CD4-positive, alpha-beta memory T cell (primary cell): ENCODE results near the gene ZNF79. TPM values are rescaled to one million over a fixed set of nuclear protein-coding genes. Genes with fewer than 3 reads are reported as not detected.

Experiments used
- CTCF ChIA-PET: fragments of 350-600 bp; sonication (Branson Sonifier 250); formaldehyde crosslinking; loops from one replicate; lab custom pipeline; 2021; ENCODE audit warnings: inconsistent platforms; ENCODE audit not compliant: partially characterized antibody; lab: Charles Lee
- POLR2A ChIA-PET: fragments of 350-600 bp; sonication (Branson Sonifier 250); formaldehyde crosslinking; loops from one replicate; lab custom pipeline; 2021; ENCODE audit not compliant: partially characterized antibody; lab: Charles Lee
- DNase-seq, 5 donors: peaks; one replicate each; pipeline versions ENCODE4 v3.0.0 to v3.0.0-alpha.2; 2020 to 2022; ENCODE audit warnings: mixed read lengths in 1 of 5
- H3K27ac ChIP-seq: one replicate; pipeline ENCODE4 v1.7.0; 2013; ENCODE audit warnings: low read depth, low read length
- H3K27me3 ChIP-seq: 2 replicates; pipeline ENCODE4 v1.7.0; 2013; ENCODE audit warnings: mild to moderate bottlenecking, low read length, moderate library complexity; ENCODE audit not compliant: insufficient read depth
- H3K36me3 ChIP-seq: 2 replicates; pipeline ENCODE4 v1.7.0; 2013; ENCODE audit warnings: mild to moderate bottlenecking, low read length, moderate library complexity; ENCODE audit not compliant: insufficient read depth
- H3K4me1 ChIP-seq: 2 replicates; pipeline ENCODE4 v1.7.0; 2013; ENCODE audit warnings: mild to moderate bottlenecking, low read length, moderate library complexity; ENCODE audit not compliant: insufficient read depth
- H3K4me3 ChIP-seq, 2 donors: one replicate each; pipeline ENCODE4 v1.7.0; 2013; ENCODE audit warnings: low read length in 2 of 2, mild to moderate bottlenecking in 1 of 2
- H3K9me3 ChIP-seq, 2 donors: one replicate each; pipeline ENCODE4 v1.7.0; 2013; ENCODE audit warnings: low read length in 2 of 2, control low read depth in 1 of 2; ENCODE audit not compliant: control insufficient read depth in 1 of 2
- H3K27ac Mint-ChIP-seq, 7 donors: one replicate each; pipeline ENCODE4 v1.8.0; 2020 to 2021; ENCODE audit warnings: mixed read lengths in 7 of 7, mild to moderate bottlenecking in 6 of 7, inconsistent platforms in 3 of 7, moderate library complexity in 3 of 7
- H3K27me3 Mint-ChIP-seq, 2 donors: one replicate each; pipeline ENCODE4 v1.8.0; 2020 to 2021; ENCODE audit warnings: mixed read lengths in 2 of 2
- H3K36me3 Mint-ChIP-seq, 2 donors: one replicate each; pipeline ENCODE4 v1.8.0; 2020 to 2021; ENCODE audit warnings: mixed read lengths in 2 of 2, inconsistent platforms in 1 of 2, mild to moderate bottlenecking in 1 of 2
- H3K4me1 Mint-ChIP-seq, 4 donors: one replicate each; pipeline ENCODE4 v1.8.0; 2020 to 2021; ENCODE audit warnings: mixed read lengths in 4 of 4, mild to moderate bottlenecking in 1 of 4
- H3K4me3 Mint-ChIP-seq, 8 donors: one replicate each; pipeline ENCODE4 v1.8.0; 2020 to 2021; ENCODE audit warnings: mixed read lengths in 8 of 8, mild to moderate bottlenecking in 7 of 8, moderate library complexity in 6 of 8, inconsistent platforms in 3 of 8
- H3K9me3 Mint-ChIP-seq, 8 donors: one replicate each; pipeline ENCODE4 v1.8.0; 2020 to 2021; ENCODE audit warnings: mixed read lengths in 8 of 8, mild to moderate bottlenecking in 5 of 8, inconsistent platforms in 3 of 8, moderate library complexity in 1 of 8
- intact Hi-C: fragments of 100-400 bp; cut with micrococcal nuclease; formaldehyde crosslinking; loops from one replicate; pipeline ENCODE4 v1.15.1; 2023
- polyA plus RNA-seq, 2 donors: library from polyadenylated mRNA; unstranded; fragments of 300-500 nt; fragmentation: Illumina TruSeq; gene quantifications; one replicate each; pipeline ENCODE4 v1.2.3, GENCODE V29; 2021
- total RNA-seq, 2 experiments: library from RNA; stranded (reverse); gene quantifications; one replicate each; pipeline ENCODE4 v1.2.3, GENCODE V29; 2021

The ZNF79 gene
- total and polyA plus RNA-seq, 4 experiments from 2014 or later = 1.0 to 22.5 (median 14.0) TPM

DNA sequence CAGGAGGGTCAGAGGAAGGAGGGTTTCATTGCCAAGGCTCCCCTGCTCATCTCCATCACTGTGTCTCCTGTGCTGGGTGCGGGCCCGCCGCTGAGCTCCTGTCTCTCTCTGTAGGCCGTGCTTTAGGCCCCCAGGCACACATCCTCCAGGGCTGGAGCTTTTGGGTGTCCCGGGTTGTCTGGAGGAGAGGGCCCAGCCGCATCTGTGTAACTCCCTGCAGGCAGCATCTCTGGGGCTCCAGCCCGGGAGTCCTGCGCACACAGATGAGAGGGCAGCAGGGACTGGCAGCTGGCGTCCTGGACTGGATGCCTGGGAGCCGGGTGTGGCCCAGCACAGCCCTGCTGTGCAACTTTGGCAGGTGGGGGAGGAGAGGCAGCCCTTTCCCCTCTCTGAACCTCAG, 67.3 kb downstream of the ZNF79 start:
- no peaks in the 10 kb centered on the region for H3K4me1 ChIP-seq
- no peaks in the 10 kb centered on the region for H3K9me3 ChIP-seq
- no peaks in the 10 kb centered on the region for H3K27me3 Mint-ChIP-seq
- no peaks in the 10 kb centered on the region for H3K27me3 ChIP-seq
- intact Hi-C loops = no loop called here
- ChIA-PET CTCF (no interaction called here), POLR2A (no interaction called here)
- DNase-seq = no peak
- H3K9me3 Mint-ChIP-seq = no peaks in the 10 kb centered on the region
- no peak overlapping the region for H3K4me3 ChIP-seq
- H3K4me1 Mint-ChIP-seq = no peaks in the 10 kb centered on the region
- no peak overlapping the region for H3K27ac Mint-ChIP-seq
- peaks cover 9% of the 10 kb centered on the region for H3K36me3 ChIP-seq
- peaks cover 26 to 44% of the 10 kb centered on the region in 2 donors for H3K36me3 Mint-ChIP-seq
- H3K27ac ChIP-seq = no peak overlapping the region
- no peak overlapping the region for H3K4me3 Mint-ChIP-seq

- Histone ChIP-seq H3K9me3 (no peaks in the 10 kb centered on the region), H3K36me3 (peaks cover 9% of the 10 kb centered on the region), H3K27ac (no peak overlapping the region), H3K27me3 (no peaks in the 10 kb centered on the region), H3K4me3 (no peak overlapping the region), H3K4me1 (no peaks in the 10 kb centered on the region)
- intact Hi-C loops = no loop called here
- no peak overlapping the region for H3K27ac Mint-ChIP-seq
- no peaks in the 10 kb centered on the region for H3K9me3 Mint-ChIP-seq
- no peaks in the 10 kb centered on the region for H3K4me1 Mint-ChIP-seq
- H3K36me3 Mint-ChIP-seq = peaks cover 23 to 43% of the 10 kb centered on the region in 2 donors
- CTCF ChIA-PET = no interaction called here
- H3K27me3 Mint-ChIP-seq = no peaks in the 10 kb centered on the region
- H3K4me3 Mint-ChIP-seq = no peak overlapping the region
- POLR2A ChIA-PET = no interaction called here
- DNase-seq = no peak
These were observed 68.4 kb downstream of the ZNF79 start for GRCh38 chr9:127492616-127493015.

DNA sequence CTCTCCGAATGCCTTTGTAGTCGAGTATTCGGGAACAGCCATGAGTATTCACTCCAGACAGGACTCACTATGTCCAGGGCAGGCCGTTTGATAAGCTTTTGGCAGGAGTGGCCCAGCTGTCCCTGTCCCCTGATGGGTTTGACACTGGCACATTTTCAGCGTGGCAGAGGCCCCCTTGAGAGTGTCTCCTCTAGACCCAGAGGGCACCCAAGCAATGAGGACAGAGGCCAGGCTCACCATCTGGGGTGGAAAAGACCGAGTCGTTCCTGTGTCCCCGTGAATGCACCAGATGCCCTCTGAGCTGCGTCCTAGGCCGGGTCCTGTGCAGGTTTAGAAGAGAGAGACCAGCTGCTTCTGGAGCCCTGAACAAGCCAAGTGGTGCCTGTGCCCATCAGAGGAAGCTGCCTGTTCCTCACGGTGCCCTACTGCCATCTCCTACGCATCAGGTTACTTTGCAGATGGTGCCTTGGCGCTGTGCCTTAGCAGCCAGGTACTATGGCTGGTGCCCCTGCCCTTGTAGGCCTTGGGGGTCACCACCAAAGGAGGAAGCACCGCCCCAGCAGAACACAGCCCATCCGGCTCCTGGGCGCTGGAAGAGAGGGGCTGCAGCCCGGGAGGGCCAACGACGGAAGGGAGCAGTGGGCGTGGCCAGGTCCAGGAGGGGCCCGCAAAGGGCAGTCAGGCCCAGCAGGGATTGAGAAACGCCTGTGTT, 69.6 kb downstream of the ZNF79 start:
- no peaks in the 10 kb centered on the region for H3K4me1 ChIP-seq
- Mint-ChIP-seq H3K36me3 (peaks cover 23 to 41% of the 10 kb centered on the region in 2 donors), H3K9me3 (no peaks in the 10 kb centered on the region), H3K27ac (no peak overlapping the region), H3K27me3 (no peaks in the 10 kb centered on the region), H3K4me1 (no peaks in the 10 kb centered on the region), H3K4me3 (no peak overlapping the region)
- no peak overlapping the region for H3K4me3 ChIP-seq
- ChIA-PET CTCF (no interaction called here), POLR2A (no interaction called here)
- intact Hi-C loops = no loop called here
- no peaks in the 10 kb centered on the region for H3K27me3 ChIP-seq
- no peak overlapping the region for H3K27ac ChIP-seq
- peaks cover 9% of the 10 kb centered on the region for H3K36me3 ChIP-seq
- no peak for DNase-seq
- H3K9me3 ChIP-seq = no peaks in the 10 kb centered on the region

DNA sequence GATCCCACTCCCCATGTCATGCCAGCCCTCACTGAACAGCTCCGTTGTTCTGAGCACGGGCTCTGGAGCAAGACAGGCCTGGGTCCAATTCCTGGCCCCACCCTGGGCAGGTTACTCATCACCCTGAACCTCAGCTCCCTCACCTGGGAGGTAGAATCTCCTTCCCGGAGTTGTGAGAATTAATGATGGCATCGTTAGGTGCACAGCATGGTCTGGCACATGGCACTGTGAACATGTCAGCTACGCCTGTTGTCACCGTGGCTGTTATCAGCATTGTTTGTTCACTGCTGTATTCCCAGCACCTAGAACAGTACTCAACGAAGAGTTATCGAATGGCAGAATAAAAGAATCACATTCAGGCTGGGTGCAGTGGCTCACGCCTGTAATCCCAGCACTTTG, 70.1 kb downstream of the ZNF79 start:
- Mint-ChIP-seq H3K4me3 (no peak overlapping the region), H3K36me3 (peaks cover 23 to 39% of the 10 kb centered on the region in 2 donors), H3K27ac (no peak overlapping the region), H3K9me3 (no peaks in the 10 kb centered on the region), H3K4me1 (no peaks in the 10 kb centered on the region), H3K27me3 (no peaks in the 10 kb centered on the region)
- no peaks in the 10 kb centered on the region for H3K27me3 ChIP-seq
- peaks cover 9% of the 10 kb centered on the region for H3K36me3 ChIP-seq
- no peak for DNase-seq
- no peak overlapping the region for H3K27ac ChIP-seq
- ChIA-PET CTCF (no interaction called here), POLR2A (no interaction called here)
- H3K9me3 ChIP-seq = no peaks in the 10 kb centered on the region
- no peak overlapping the region for H3K4me3 ChIP-seq
- intact Hi-C loops = no loop called here
- H3K4me1 ChIP-seq = no peaks in the 10 kb centered on the region

Other genes with a start within 250 kb of the ZNF79 start
- gene GARNL3, start 159.6 kb upstream of the ZNF79 start, total RNA-seq = 1 to 10 TPM; 5.9 to 6.6 TPM
- gene GARNL3, start 159.6 kb upstream of the ZNF79 start, polyA plus RNA-seq = under 1 TPM in 1 of 2 donors, not detected in 1; 0.41 TPM
- 1 to 10 TPM; 2.1 to 2.3 TPM for gene SLC2A8, start 27.2 kb upstream of the ZNF79 start, total RNA-seq
- 1 to 10 TPM; 1.1 to 3.2 TPM for gene SLC2A8, start 27.2 kb upstream of the ZNF79 start, polyA plus RNA-seq
- gene RPL12, start 27.0 kb downstream of the ZNF79 start, total RNA-seq = 1,000 to 10,000 TPM; 1,622 to 1,664 TPM
- 1,000 to 10,000 TPM; 1,304 to 1,786 TPM for gene RPL12, start 27.0 kb downstream of the ZNF79 start, polyA plus RNA-seq
- gene LRSAM1, start 27.1 kb downstream of the ZNF79 start, total RNA-seq = 10 to 100 TPM; 30.5 to 31.3 TPM
- gene LRSAM1, start 27.1 kb downstream of the ZNF79 start, polyA plus RNA-seq = 1 to 10 TPM; 4.3 to 9.2 TPM
- 10 to 100 TPM; 19.9 to 20.9 TPM for gene STXBP1, start 187.9 kb downstream of the ZNF79 start, total RNA-seq
- 1 to 10 TPM; 4.8 to 5.5 TPM for gene STXBP1, start 187.9 kb downstream of the ZNF79 start, polyA plus RNA-seq